AML-193 (cell line): Measurements from ENCODE around the gene RBM10.
A peak's percentile ranks its signal among the peaks of the same experiment; 100 is the strongest.

Experiments
- DNase-seq, 2 experiments: peaks; one replicate each; lab custom pipeline; 2025; lab: John Stamatoyannopoulos, UW

The RBM10 gene

DNA sequence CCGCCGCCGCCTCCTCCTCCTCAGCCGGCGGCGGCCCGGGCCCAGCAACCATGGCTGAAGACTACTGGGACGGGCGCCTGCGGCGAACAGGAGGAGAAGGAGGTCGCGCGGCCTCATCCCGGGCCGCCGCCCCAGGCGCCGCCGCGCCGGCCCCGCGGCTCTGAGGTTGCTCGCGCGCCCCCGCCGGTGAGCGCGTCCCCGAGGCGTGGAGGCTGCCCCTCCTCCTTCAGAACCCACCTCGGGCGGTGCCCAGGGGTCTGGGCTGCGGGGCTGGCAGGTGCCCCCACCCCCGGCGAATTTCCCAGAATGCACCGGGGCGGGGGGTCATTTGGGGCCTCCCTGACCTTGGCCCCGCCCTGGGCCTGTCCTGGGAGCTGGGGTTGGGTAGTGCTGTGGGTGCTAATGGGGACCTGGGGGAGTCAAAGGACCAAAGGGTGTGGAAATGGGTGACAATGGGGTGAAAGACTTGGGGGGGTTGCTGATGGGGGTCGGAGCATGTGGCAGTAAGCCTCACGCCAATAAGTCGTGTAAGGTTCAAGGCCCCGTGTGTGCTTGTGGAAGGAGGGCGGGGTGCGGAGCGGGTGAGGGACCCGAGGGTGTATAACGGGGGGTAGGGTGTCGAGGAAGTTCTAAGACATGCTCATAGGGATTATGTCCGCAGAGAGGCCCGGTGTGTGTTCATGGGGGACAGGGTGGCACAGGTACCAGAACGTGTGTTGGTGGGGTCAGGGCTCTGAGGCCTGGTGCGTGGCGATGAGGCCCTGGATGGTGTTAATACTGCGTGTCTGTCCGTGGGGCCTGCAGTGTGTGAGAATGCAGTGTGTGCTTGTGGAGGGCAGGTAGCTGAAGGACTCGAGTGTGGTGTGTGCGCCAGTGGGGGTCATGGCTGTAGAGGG is 74.1 kb downstream of the RBM10 start:
- no peak for DNase-seq

DNA sequence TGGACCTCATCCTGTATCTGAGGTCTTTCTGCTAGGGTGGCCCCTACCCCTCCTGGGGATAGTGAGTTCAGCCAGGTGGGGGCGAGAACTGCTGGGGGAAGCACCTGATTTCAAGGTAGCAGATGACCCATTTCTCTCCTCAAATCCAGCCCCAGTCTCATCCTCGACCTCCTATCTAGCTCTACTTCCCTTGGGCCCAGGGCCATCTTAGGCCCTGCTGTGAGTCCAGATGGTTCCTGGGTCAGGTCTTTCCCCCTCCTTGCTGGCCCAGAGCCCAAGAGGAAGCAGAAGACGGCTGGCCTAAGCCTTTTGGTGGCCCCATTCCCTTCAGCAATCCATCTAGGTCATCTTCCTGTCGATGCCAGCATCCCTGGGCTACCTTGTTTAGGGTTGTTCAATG is 76.7 kb downstream of the RBM10 start:
- no peak for DNase-seq

GRCh38 chrX:47222751-47223350 is 77.8 kb downstream of the RBM10 start:
- DNase-seq: no peak

- DNase-seq: no peak
Observed at GRCh38 chrX:47223476-47224250, 78.6 kb downstream of the RBM10 start.

DNA sequence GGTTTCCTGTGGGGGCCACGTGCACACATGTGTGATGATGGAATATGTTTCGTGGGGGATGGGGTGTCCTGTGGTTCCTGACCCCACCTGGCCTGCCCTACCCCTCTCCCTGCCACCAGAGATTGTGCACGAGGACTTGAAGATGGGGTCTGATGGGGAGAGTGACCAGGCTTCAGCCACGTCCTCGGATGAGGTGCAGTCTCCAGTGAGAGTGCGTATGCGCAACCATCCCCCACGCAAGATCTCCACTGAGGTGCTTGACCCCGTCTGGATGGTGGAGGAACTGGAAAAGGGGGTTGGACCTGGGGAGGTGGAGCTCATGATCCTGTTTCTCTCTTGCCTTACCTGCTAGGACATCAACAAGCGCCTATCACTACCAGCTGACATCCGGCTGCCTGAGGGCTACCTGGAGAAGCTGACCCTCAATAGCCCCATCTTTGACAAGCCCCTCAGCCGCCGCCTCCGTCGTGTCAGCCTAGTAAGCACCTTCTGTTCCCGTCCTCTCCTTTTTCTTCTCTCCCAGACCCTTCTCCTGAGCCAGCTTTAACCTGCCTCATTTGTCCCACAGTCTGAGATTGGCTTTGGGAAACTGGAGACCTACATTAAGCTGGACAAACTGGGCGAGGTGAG is 79.4 kb downstream of the RBM10 start:
- no peak for DNase-seq

DNA sequence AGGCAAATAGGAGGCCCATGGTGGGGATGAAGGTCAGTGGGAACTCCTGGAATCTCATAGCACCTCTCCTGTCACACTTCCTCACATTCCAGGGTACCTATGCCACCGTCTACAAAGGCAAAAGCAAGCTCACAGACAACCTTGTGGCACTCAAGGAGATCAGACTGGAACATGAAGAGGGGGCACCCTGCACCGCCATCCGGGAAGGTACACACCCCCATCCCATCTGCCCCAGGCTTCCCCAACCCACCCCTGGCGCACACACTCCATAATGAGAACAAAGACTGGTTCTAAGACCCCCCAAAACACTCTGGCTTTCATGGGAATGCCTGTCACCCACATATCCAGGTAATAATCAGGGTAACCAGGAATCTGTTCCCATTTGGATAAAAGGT is 79.9 kb downstream of the RBM10 start:
- DNase-seq: no peak

DNA sequence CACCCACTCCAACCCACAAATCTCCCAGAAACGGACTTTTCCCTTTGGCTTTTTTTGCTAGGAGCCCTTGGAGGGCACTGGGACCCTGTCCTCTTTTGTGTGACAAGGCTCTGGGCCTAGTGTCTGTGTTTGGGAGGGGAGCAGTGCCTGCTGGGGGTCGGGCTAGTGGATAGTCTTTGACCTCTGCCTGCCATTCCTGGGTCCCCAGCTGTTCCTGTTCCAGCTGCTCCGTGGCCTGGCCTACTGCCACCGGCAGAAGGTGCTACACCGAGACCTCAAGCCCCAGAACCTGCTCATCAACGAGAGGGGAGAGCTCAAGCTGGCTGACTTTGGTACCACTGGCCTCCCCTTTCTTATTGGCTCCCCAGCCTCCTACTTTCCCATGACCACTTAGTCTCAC is 81.0 kb downstream of the RBM10 start:
- DNase-seq: no peak

- no peak for DNase-seq
Observed at GRCh38 chrX:47226531-47227333, 81.7 kb downstream of the RBM10 start.

DNA sequence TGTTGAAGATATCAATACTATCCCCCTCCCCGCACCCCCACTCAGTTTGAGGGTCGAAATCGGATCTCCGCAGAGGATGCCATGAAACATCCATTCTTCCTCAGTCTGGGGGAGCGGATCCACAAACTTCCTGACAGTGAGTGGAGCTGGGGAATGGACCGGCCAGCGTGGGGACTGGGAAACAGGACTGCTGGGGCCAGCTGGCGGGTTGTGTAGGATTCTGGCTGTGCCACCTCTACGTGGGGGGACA is 82.2 kb downstream of the RBM10 start:
- no peak for DNase-seq

- no peak for DNase-seq
Observed at GRCh38 chrX:47228550-47229270, 83.7 kb downstream of the RBM10 start.

DNA sequence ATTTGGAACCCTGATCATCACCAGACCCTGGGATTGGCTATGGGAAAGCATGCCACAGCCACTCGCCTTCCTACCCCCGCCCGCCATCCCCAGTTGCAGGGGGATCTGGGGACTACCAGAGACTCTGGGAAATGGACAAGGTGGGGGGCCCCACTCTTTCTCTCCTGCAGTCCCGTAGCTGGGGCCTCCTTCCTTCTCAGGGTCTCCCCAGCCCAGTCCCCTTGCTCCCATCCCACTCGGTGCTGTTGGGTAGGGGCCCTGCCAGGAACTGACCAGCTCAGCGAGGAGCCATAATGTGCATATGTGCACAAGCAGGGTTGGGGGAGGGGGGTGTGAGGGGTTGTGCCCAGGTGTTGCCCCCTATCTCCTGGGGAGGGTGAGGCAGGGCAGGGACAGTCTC is 84.4 kb downstream of the RBM10 start:
- DNase-seq: no peak

- DNase-seq: no peak
Observed at GRCh38 chrX:47230136-47230868, 85.3 kb downstream of the RBM10 start.

- no peak for DNase-seq
Observed at GRCh38 chrX:47231167-47231566, 86.1 kb downstream of the RBM10 start.

- no peak for DNase-seq
Observed at GRCh38 chrX:47232197-47232802, 87.3 kb downstream of the RBM10 start.

DNA sequence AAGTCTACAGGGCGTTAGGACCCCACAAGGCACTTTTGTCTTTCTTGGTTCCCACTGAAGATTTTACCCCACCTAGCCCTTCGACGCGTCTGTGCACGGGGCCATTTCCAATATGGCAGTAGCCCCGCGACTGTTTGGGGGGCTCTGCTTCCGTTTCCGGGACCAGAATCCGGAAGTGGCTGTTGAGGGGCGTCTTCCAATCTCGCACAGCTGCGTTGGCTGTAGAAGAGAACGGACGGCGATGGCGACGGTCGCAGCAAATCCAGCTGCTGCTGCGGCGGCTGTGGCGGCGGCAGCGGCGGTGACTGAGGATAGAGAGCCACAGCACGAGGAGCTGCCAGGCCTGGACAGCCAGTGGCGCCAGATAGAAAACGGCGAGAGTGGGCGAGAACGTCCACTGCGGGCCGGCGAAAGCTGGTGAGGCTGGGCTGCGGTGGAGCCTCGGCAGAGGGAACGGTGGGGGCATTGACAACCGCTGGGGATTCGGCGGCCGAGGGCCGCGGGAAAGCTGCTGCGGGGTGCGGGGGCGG is 87.8 kb downstream of the RBM10 start, which contains the start of gene USP11:
Gene USP11, plus strand, starts transcription at position 207 of the 530 bp plus-strand sequence. Its CDS starts 35 bp downstream, at position 242.
- no peak for DNase-seq

GRCh38 chrX:47233333-47234113 is 88.5 kb downstream of the RBM10 start:
- DNase-seq: peak; percentile 91 to 94

DNA sequence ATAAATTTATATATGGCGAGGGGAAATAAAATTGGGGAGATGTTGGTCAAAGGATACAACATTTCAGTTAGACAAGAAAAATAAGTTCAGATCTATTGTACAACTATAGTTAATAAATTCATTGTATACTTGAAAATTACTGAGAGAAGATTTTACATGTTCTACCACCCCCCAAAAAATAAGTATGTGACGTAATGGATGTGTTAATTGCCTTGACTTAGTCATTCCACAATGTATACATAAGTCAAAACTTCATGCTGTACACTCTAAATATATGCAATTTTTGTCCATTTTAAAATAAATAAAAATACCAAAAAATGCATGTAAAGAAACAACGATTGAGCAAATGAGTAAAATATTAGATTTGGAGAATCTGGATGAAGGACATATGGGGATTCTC is 89.6 kb downstream of the RBM10 start:
- DNase-seq: no peak

DNA sequence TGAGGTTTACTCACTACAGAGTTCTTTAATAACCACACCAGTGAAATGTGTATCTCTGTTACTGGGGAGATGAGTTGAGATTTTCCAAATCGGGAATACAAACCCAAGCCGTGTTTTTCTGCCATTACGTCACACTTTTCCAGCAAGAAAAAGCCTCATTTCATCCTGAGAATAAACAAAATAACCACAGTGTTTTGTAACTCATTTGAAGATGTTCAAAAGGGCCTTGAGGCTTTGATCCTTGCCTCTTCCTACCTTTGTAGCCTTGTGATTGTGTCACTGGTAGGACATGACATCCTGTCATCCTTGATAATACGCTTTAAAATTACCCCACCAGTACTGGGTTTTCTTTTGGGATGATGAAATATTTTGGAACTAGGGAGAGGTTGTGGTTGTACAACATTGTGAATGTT is 90.7 kb downstream of the RBM10 start:
- no peak for DNase-seq
